NCI-H226 (cell line): Measurements from ENCODE around the gene VCY1B.
"Not testable (repeated sequence)": the region's sequence is repeated elsewhere in the genome, so short reads cannot be mapped to it uniquely, and the experiment has no call there.

ENCODE experiments used
- DNase-seq: peaks from one replicate; pipeline ENCODE4 v3.0.0-alpha.2; 2015

Gene VCY1B

GRCh38 chrY:14055927-14056326 is at the start of gene VCY1B:
Gene VCY1B (plus strand): TSS chrY:14056227. CDS start chrY:14056290, 63 bp downstream.
- not testable (repeated sequence) for DNase-seq

GRCh38 chrY:14011916-14012315 is 44.1 kb upstream of the VCY1B start:
- DNase-seq = not testable (repeated sequence)

- DNase-seq = not testable (repeated sequence)
Observed at GRCh38 chrY:14030395-14030794, 25.6 kb upstream of the VCY1B start.

GRCh38 chrY:14085877-14086276 is 29.9 kb downstream of the VCY1B start:
- no peak for DNase-seq
